ENCODE data around the gene GSTM3.
"Not testable (repeated sequence)": the region's sequence is repeated elsewhere in the genome, so short reads cannot be mapped to it uniquely, and the experiment has no call there.

GSTM3 gene

GRCh38 chr1:109761227-109762038 lies 20.6 kb upstream of the GSTM3 start:
- no peak for DNase-seq

- DNase-seq: no peak
These were observed 19.9 kb upstream of the GSTM3 start for GRCh38 chr1:109760581-109761226.

- no peak for DNase-seq
These were observed 18.9 kb upstream of the GSTM3 start for GRCh38 chr1:109759513-109760334.

- no peak for DNase-seq
These were observed 17.3 kb upstream of the GSTM3 start for GRCh38 chr1:109757936-109758786.

GRCh38 chr1:109756848-109757521 lies 16.1 kb upstream of the GSTM3 start:
- no peak for DNase-seq

GRCh38 chr1:109756325-109756724 lies 15.5 kb upstream of the GSTM3 start:
- not testable (repeated sequence) for DNase-seq

GRCh38 chr1:109754738-109755137 lies 13.9 kb upstream of the GSTM3 start:
- DNase-seq: no peak

- DNase-seq: no peak
These were observed 10.9 kb upstream of the GSTM3 start for GRCh38 chr1:109751531-109752260.

- no peak for DNase-seq
These were observed 10.1 kb upstream of the GSTM3 start for GRCh38 chr1:109750920-109751319.

GRCh38 chr1:109750241-109750882 lies 9.5 kb upstream of the GSTM3 start:
- DNase-seq: no peak

GRCh38 chr1:109749221-109749620 lies 8.4 kb upstream of the GSTM3 start:
- no peak for DNase-seq

- not testable (repeated sequence) for DNase-seq
These were observed 7.5 kb upstream of the GSTM3 start for GRCh38 chr1:109748311-109748710.

GRCh38 chr1:109739738-109740614 lies 862 bp downstream of the GSTM3 start:
- peak; percentile 70 for DNase-seq

GRCh38 chr1:109733236-109733870 lies 7.5 kb downstream of the GSTM3 start:
- DNase-seq: peak; percentile 25

- peak; percentile 12 for DNase-seq
These were observed 8.4 kb downstream of the GSTM3 start for GRCh38 chr1:109732390-109732881.

GRCh38 chr1:109730666-109731065 lies 10.2 kb downstream of the GSTM3 start:
- no peak for DNase-seq

- DNase-seq: no peak
These were observed 12.0 kb downstream of the GSTM3 start for GRCh38 chr1:109728870-109729269.

- no peak for DNase-seq
These were observed 14.0 kb downstream of the GSTM3 start for GRCh38 chr1:109726728-109727373.
